Stomach smooth muscle (tissue), 2 donors: ENCODE data around the gene COL24A1.

Experiments used
- H3K27ac ChIP-seq: one replicate; pipeline ENCODE4 v1.7.0; 2013; ENCODE audit warnings: mild to moderate bottlenecking, low read length, inconsistent platforms
- H3K27me3 ChIP-seq, 2 donors: one replicate each; pipeline ENCODE4 v1.7.0; 2013; ENCODE audit warnings: low read length in 2 of 2; ENCODE audit not compliant: insufficient read depth in 2 of 2, control insufficient read depth in 1 of 2
- H3K36me3 ChIP-seq, 2 donors: one replicate each; pipeline ENCODE4 v1.7.0; 2013; ENCODE audit warnings: low read length in 2 of 2; ENCODE audit not compliant: control insufficient read depth in 2 of 2, insufficient read depth in 2 of 2
- H3K4me1 ChIP-seq: one replicate; pipeline ENCODE4 v1.7.0; 2013; ENCODE audit warnings: low read length; ENCODE audit not compliant: control insufficient read depth, insufficient read depth
- H3K4me3 ChIP-seq, 2 donors: one replicate each; pipeline ENCODE4 v1.7.0; 2013; ENCODE audit warnings: low read length in 2 of 2
- H3K9ac ChIP-seq, 2 donors: one replicate each; pipeline ENCODE4 v1.7.0; 2013; ENCODE audit warnings: low read length in 2 of 2, mild to moderate bottlenecking in 1 of 2
- H3K9me3 ChIP-seq, 2 donors: one replicate each; pipeline ENCODE4 v1.7.0; 2013; ENCODE audit warnings: low read length in 2 of 2; ENCODE audit not compliant: control insufficient read depth in 2 of 2
- donor health status: healthy.
- donor health status: Pancreatic carcinoma.

The COL24A1 gene

GRCh38 chr1:85943526-85943925, 213.0 kb downstream of the COL24A1 start:
- Histone ChIP-seq H3K27ac (no peak overlapping the region), H3K9me3 (no peaks in the 10 kb centered on the region), H3K4me3 (no peak overlapping the region), H3K4me1 (no peaks in the 10 kb centered on the region), H3K27me3 (no peaks in the 10 kb centered on the region), H3K36me3 (no peaks in the 10 kb centered on the region), H3K9ac (no peak overlapping the region)

GRCh38 chr1:85940656-85941306, 215.8 kb downstream of the COL24A1 start:
- H3K4me1 ChIP-seq: no peaks in the 10 kb centered on the region
- no peaks in the 10 kb centered on the region for H3K36me3 ChIP-seq
- H3K9me3 ChIP-seq: no peaks in the 10 kb centered on the region
- no peak overlapping the region for H3K9ac ChIP-seq
- no peak overlapping the region for H3K27ac ChIP-seq
- H3K27me3 ChIP-seq: no peaks in the 10 kb centered on the region
- no peak overlapping the region for H3K4me3 ChIP-seq

DNA sequence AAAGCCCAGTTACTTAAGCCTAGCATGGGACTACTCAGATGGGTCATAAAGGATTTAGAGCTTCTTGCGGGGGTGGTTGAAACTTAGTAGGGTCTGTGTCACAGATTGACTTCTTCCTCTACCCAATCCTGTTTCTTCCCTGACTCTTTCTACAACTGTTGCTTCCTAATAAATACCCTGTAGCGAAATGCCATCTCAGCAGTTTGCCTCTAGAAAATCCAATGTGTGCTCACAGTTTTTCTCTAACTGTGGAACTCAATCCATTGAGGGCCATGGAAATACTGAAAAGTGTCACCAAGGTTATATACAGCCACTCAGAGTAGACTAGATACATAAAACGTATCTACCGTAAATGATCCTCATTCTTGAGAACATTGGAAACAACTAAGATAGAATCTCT, 217.7 kb downstream of the COL24A1 start:
- H3K36me3 ChIP-seq: no peaks in the 10 kb centered on the region
- no peaks in the 10 kb centered on the region for H3K9me3 ChIP-seq
- H3K4me3 ChIP-seq: no peak overlapping the region
- no peaks in the 10 kb centered on the region for H3K4me1 ChIP-seq
- H3K27me3 ChIP-seq: no peaks in the 10 kb centered on the region
- H3K27ac ChIP-seq: no peak overlapping the region
- no peak overlapping the region for H3K9ac ChIP-seq

GRCh38 chr1:85936470-85936869, 220.1 kb downstream of the COL24A1 start:
- H3K27me3 ChIP-seq: no peaks in the 10 kb centered on the region
- H3K27ac ChIP-seq: no peak overlapping the region
- H3K9ac ChIP-seq: no peak overlapping the region
- no peaks in the 10 kb centered on the region for H3K4me1 ChIP-seq
- H3K36me3 ChIP-seq: no peaks in the 10 kb centered on the region
- no peaks in the 10 kb centered on the region for H3K9me3 ChIP-seq
- no peak overlapping the region for H3K4me3 ChIP-seq

GRCh38 chr1:85936057-85936456, 220.5 kb downstream of the COL24A1 start:
- Histone ChIP-seq H3K27me3 (no peaks in the 10 kb centered on the region), H3K9me3 (no peaks in the 10 kb centered on the region), H3K9ac (no peak overlapping the region), H3K36me3 (no peaks in the 10 kb centered on the region), H3K4me1 (no peaks in the 10 kb centered on the region), H3K27ac (no peak overlapping the region), H3K4me3 (no peak overlapping the region)

GRCh38 chr1:85935234-85935633, 221.3 kb downstream of the COL24A1 start:
- no peak overlapping the region for H3K9ac ChIP-seq
- H3K27me3 ChIP-seq: no peaks in the 10 kb centered on the region
- H3K4me1 ChIP-seq: no peaks in the 10 kb centered on the region
- H3K4me3 ChIP-seq: no peak overlapping the region
- no peak overlapping the region for H3K27ac ChIP-seq
- H3K9me3 ChIP-seq: no peaks in the 10 kb centered on the region
- H3K36me3 ChIP-seq: no peaks in the 10 kb centered on the region

- Histone ChIP-seq H3K4me1 (no peaks in the 10 kb centered on the region), H3K9me3 (no peaks in the 10 kb centered on the region)
Measured at GRCh38 chr1:85934516-85934915, 222.1 kb downstream of the COL24A1 start.

GRCh38 chr1:85933961-85934360, 222.6 kb downstream of the COL24A1 start:
- no peaks in the 10 kb centered on the region for H3K9me3 ChIP-seq
- H3K36me3 ChIP-seq: no peaks in the 10 kb centered on the region
- no peak overlapping the region for H3K27ac ChIP-seq
- H3K27me3 ChIP-seq: no peaks in the 10 kb centered on the region
- no peaks in the 10 kb centered on the region for H3K4me1 ChIP-seq
- H3K9ac ChIP-seq: no peak overlapping the region
- H3K4me3 ChIP-seq: no peak overlapping the region

More at GRCh38 chr1:85934516-85934915, 222.1 kb downstream of the COL24A1 start:
- no peak overlapping the region for H3K4me3 ChIP-seq
- no peak overlapping the region for H3K9ac ChIP-seq
- no peaks in the 10 kb centered on the region for H3K36me3 ChIP-seq
- no peaks in the 10 kb centered on the region for H3K27me3 ChIP-seq
- no peak overlapping the region for H3K27ac ChIP-seq

GRCh38 chr1:85911742-85912141, 244.8 kb downstream of the COL24A1 start:
- Histone ChIP-seq H3K9me3 (no peaks in the 10 kb centered on the region), H3K36me3 (no peaks in the 10 kb centered on the region), H3K4me1 (no peaks in the 10 kb centered on the region), H3K27ac (no peak overlapping the region), H3K9ac (no peak overlapping the region), H3K4me3 (no peak overlapping the region), H3K27me3 (no peaks in the 10 kb centered on the region)

DNA sequence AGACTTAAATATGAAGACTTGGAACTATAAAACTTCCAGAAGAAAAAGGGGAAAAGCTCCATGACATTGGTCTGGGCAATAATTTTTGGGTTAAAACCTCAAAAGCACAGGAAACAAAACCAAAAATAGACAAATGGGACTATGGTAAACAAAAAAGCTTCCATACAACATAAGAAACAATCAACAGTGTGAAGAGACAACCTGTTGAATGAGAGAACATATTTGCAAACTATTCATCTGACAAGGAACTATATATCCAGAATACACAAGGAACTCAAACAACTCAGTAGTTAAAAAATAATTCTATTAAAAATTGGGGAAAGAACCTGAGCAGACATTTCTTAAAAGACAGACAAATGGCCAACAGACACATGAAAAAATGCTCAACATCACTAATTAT, 255.7 kb downstream of the COL24A1 start:
- no peaks in the 10 kb centered on the region for H3K27me3 ChIP-seq
- H3K27ac ChIP-seq: no peak overlapping the region

GRCh38 chr1:85898861-85899260, 257.7 kb downstream of the COL24A1 start:
- Histone ChIP-seq H3K4me3 (no peak overlapping the region), H3K4me1 (no peaks in the 10 kb centered on the region), H3K27ac (no peak overlapping the region), H3K9ac (no peak overlapping the region), H3K36me3 (no peaks in the 10 kb centered on the region), H3K9me3 (no peaks in the 10 kb centered on the region), H3K27me3 (no peaks in the 10 kb centered on the region)

More for the DNA sequence above, 255.7 kb downstream of the COL24A1 start:
- Histone ChIP-seq H3K4me3 (no peak overlapping the region), H3K9ac (no peak overlapping the region), H3K4me1 (no peaks in the 10 kb centered on the region), H3K9me3 (no peaks in the 10 kb centered on the region), H3K36me3 (no peaks in the 10 kb centered on the region)
